ENCODE measurements around the gene CCDC183. TPM values are rescaled to one million over a fixed set of nuclear protein-coding genes. Genes with fewer than 3 reads are reported as not detected.
A peak's percentile ranks its signal among the peaks of the same experiment; 100 is the strongest.

Gene CCDC183
- total RNA-seq, 5 donors from 2014 or later (not counting 1 experiment from before 2014, with no cell fraction given) = 1.9 to 2.9 (median 2.3) TPM

DNA sequence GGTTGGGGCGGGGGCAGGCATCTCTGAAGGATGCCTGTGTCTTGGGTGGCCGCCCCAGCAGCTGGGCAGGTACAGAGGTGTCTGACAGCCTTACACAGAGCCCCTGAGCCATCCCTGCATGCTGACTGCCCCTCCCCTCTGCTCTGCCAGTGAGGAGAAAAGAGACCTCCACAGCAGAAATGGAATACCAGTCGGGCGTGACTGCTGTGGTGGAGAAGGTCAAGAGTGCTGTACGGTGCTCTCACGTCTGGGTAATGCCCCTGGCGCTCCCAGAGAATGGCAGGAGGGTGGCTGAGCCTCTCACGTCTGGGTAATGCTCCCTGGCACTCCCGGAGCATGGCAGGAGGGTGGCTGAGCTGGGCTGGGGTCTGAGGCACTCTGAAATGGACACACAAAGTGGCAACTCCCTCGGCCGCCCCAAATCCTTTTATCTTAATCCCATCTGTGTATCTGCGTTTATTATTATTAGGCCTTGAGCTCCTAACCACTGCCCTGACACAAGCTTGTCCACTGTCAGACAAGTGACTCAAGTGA lies 9.1 kb downstream of the CCDC183 start:
- H3K36me3 Mint-ChIP-seq = peaks cover 5% of the 10 kb centered on the region
- H3K27ac Mint-ChIP-seq = no peak overlapping the region
- WGBS (ENCODE audit: insufficient coverage) = 97% methylated on average over 10 of the region's 12 CpGs
- H3K9me3 Mint-ChIP-seq = no peaks in the 10 kb centered on the region
- H3K27me3 Mint-ChIP-seq = no peaks in the 10 kb centered on the region
- POLR2A ChIA-PET = no interaction called here
- no peaks in the 10 kb centered on the region for H3K9me3 ChIP-seq
- ATAC-seq (replicated peaks in 1 of 4) (no peak), DNase-seq (no peak)
- H3K4me1 ChIP-seq (ENCODE audit: control insufficient read depth in 1 of 2, extremely low read depth in 1 of 2, insufficient read depth in 2 of 2, low read length in 2 of 2) = peaks cover 16 to 45% of the 10 kb centered on the region in 2 experiments
- peaks cover 0 to 4% of the 10 kb centered on the region in 2 donors for H3K36me3 ChIP-seq (ENCODE audit: control insufficient read depth in 2 of 2, extremely low read depth in 1 of 2, insufficient read depth in 1 of 2, low read length in 1 of 2)
- H3K27me3 ChIP-seq (replicated peaks in 1 of 2; ENCODE audit: control insufficient read depth in 2 of 2, extremely low read depth in 1 of 2, insufficient read depth in 2 of 2, low read length in 1 of 2) = peaks cover 0 to 14% of the 10 kb centered on the region in 2 experiments
- H3K4me3 Mint-ChIP-seq = peak overlapping the region in 1 of 3 donors; percentile 3
- H3K27ac ChIP-seq (ENCODE audit: low read length) = no peak overlapping the region
- CTCF ChIA-PET = no interaction called here
- no peak overlapping the region for H3K4me3 ChIP-seq (ENCODE audit: control insufficient read depth in 1 of 2, extremely low read depth in 1 of 2, low read length in 1 of 2)
- peaks cover 37 to 46% (median 44%) of the 10 kb centered on the region in 3 donors for H3K4me1 Mint-ChIP-seq

GRCh38 chr9:136806067-136806466 lies 9.9 kb downstream of the CCDC183 start:
- no peaks in the 10 kb centered on the region for H3K9me3 Mint-ChIP-seq
- ChIA-PET CTCF (no interaction called here), POLR2A (no interaction called here)
- peak overlapping the region; percentile 83 to 87 (median 85) for H3K4me3 Mint-ChIP-seq
- no peaks in the 10 kb centered on the region for H3K9me3 ChIP-seq
- no peak overlapping the region for H3K27ac ChIP-seq (ENCODE audit: low read length)
- H3K4me3 ChIP-seq (ENCODE audit: control insufficient read depth in 1 of 2, extremely low read depth in 1 of 2, low read length in 1 of 2) = no peak overlapping the region
- H3K36me3 ChIP-seq (ENCODE audit: control insufficient read depth in 2 of 2, extremely low read depth in 1 of 2, insufficient read depth in 1 of 2, low read length in 1 of 2) = peaks cover 0 to 8% of the 10 kb centered on the region in 2 donors
- H3K27ac Mint-ChIP-seq = peak overlapping the region; percentile 89 to 90
- WGBS (ENCODE audit: insufficient coverage) = 95% methylated on average over 9 of the region's 10 CpGs
- H3K27me3 ChIP-seq (replicated peaks in 1 of 2; ENCODE audit: control insufficient read depth in 2 of 2, extremely low read depth in 1 of 2, insufficient read depth in 2 of 2, low read length in 1 of 2) = peaks cover 0 to 9% of the 10 kb centered on the region in 2 experiments
- DNase-seq = no peak
- peaks cover 7% of the 10 kb centered on the region for H3K36me3 Mint-ChIP-seq
- no peaks in the 10 kb centered on the region for H3K27me3 Mint-ChIP-seq
- H3K4me1 ChIP-seq (ENCODE audit: control insufficient read depth in 1 of 2, extremely low read depth in 1 of 2, insufficient read depth in 2 of 2, low read length in 2 of 2) = peaks cover 12 to 42% of the 10 kb centered on the region in 2 experiments
- ATAC-seq (replicated peaks in 1 of 4) = no peak
- H3K4me1 Mint-ChIP-seq = peaks cover 33 to 42% (median 40%) of the 10 kb centered on the region in 3 donors

- H3K4me3 ChIP-seq (ENCODE audit: control insufficient read depth in 1 of 2, extremely low read depth in 1 of 2, low read length in 1 of 2) = peak overlapping the region; percentile 69 to 82
- CTCF ChIA-PET = interaction anchor here in 1 of 2 donors (0.6 to 1.6 kb wide), 3 partner anchors 13 to 36 kb away, joined by 3 to 5 read pairs (median 4); partner anchors contain the start of gene TMEM141
- H3K4me1 ChIP-seq (ENCODE audit: control insufficient read depth in 1 of 2, extremely low read depth in 1 of 2, insufficient read depth in 2 of 2, low read length in 2 of 2) = peaks cover 12 to 39% of the 10 kb centered on the region in 2 experiments
- H3K27me3 ChIP-seq (replicated peaks in 1 of 2; ENCODE audit: control insufficient read depth in 2 of 2, extremely low read depth in 1 of 2, insufficient read depth in 2 of 2, low read length in 1 of 2) = peaks cover 0 to 6% of the 10 kb centered on the region in 2 experiments
- Mint-ChIP-seq H3K4me1 (peaks cover 33 to 43% (median 36%) of the 10 kb centered on the region in 3 donors), H3K9me3 (no peaks in the 10 kb centered on the region), H3K36me3 (peaks cover 8% of the 10 kb centered on the region), H3K4me3 (peak overlapping the region; percentile 83 to 87 (median 85)), H3K27me3 (no peaks in the 10 kb centered on the region), H3K27ac (peak overlapping the region; percentile 89 to 90)
- H3K27ac ChIP-seq (ENCODE audit: low read length) = peak overlapping the region; percentile 64
- POLR2A ChIA-PET = no interaction called here
- H3K9me3 ChIP-seq = no peaks in the 10 kb centered on the region
- ATAC-seq (replicated peaks in 1 of 4) = no peak
- WGBS (ENCODE audit: insufficient coverage) = 89% methylated on average over 25 of the region's 25 CpGs
- no peak for DNase-seq
- H3K36me3 ChIP-seq (ENCODE audit: control insufficient read depth in 2 of 2, extremely low read depth in 1 of 2, insufficient read depth in 1 of 2, low read length in 1 of 2) = peaks cover 0 to 8% of the 10 kb centered on the region in 2 donors
Measured at GRCh38 chr9:136806631-136807201, 10.6 kb downstream of the CCDC183 start.

GRCh38 chr9:136807281-136808074 lies 11.3 kb downstream of the CCDC183 start, which contains the start of gene RABL6:
Gene RABL6 (plus strand): TSS chr9:136807948. CDS start chr9:136808197, 249 bp downstream.
- Histone ChIP-seq H3K4me1 (ENCODE audit: control insufficient read depth in 1 of 2, extremely low read depth in 1 of 2, insufficient read depth in 2 of 2, low read length in 2 of 2) (peaks cover 12 to 42% of the 10 kb centered on the region in 2 experiments), H3K36me3 (ENCODE audit: control insufficient read depth in 2 of 2, extremely low read depth in 1 of 2, insufficient read depth in 1 of 2, low read length in 1 of 2) (peaks cover 0 to 8% of the 10 kb centered on the region in 2 donors), H3K27ac (ENCODE audit: low read length) (peak within 1 kb of the TSS; percentile 64), H3K4me3 (ENCODE audit: control insufficient read depth in 1 of 2, extremely low read depth in 1 of 2, low read length in 1 of 2) (peak within 1 kb of the TSS; percentile 69 to 82), H3K27me3 (replicated peaks in 1 of 2; ENCODE audit: control insufficient read depth in 2 of 2, extremely low read depth in 1 of 2, insufficient read depth in 2 of 2, low read length in 1 of 2) (peaks cover 0 to 1% of the 10 kb centered on the region in 2 experiments), H3K9me3 (no peaks in the 10 kb centered on the region)
- H3K4me3 Mint-ChIP-seq = peak within 1 kb of the TSS; percentile 83 to 87 (median 85)
- no peaks in the 10 kb centered on the region for H3K9me3 Mint-ChIP-seq
- WGBS (ENCODE audit: insufficient coverage) = under 1% methylated on average over 93 of the region's 96 CpGs
- peaks cover 34 to 43% (median 34%) of the 10 kb centered on the region in 3 donors for H3K4me1 Mint-ChIP-seq
- POLR2A ChIA-PET = no interaction called here
- DNase-seq (peak; percentile 57 to 92 (median 76)), ATAC-seq (replicated peaks in 1 of 4) (peak; percentile 87 to 92 (median 88))
- H3K27ac Mint-ChIP-seq = peak within 1 kb of the TSS; percentile 89 to 90
- H3K27me3 Mint-ChIP-seq = no peaks in the 10 kb centered on the region
- CTCF ChIA-PET = interaction anchor here in 1 of 2 donors (0.6 to 1.6 kb wide), 4 partner anchors 13 to 95 kb away, joined by 3 to 5 read pairs (median 4); partner anchors contain the start of gene TMEM141
- peaks cover 8% of the 10 kb centered on the region for H3K36me3 Mint-ChIP-seq

GRCh38 chr9:136808075-136808805 lies 12.1 kb downstream of the CCDC183 start:
- H3K27me3 ChIP-seq (replicated peaks in 1 of 2; ENCODE audit: control insufficient read depth in 2 of 2, extremely low read depth in 1 of 2, insufficient read depth in 2 of 2, low read length in 1 of 2) = no peaks in the 10 kb centered on the region
- H3K4me1 Mint-ChIP-seq = peaks cover 42 to 50% (median 42%) of the 10 kb centered on the region in 3 donors
- H3K27me3 Mint-ChIP-seq = no peaks in the 10 kb centered on the region
- CTCF ChIA-PET = interaction anchor here in 1 of 2 donors (0.6 to 1.6 kb wide), 4 partner anchors 16 to 152 kb away, joined by 3 to 5 read pairs (median 4); no protein-coding TSS in a partner anchor
- under 1% methylated on average over 92 of the region's 93 CpGs for WGBS (ENCODE audit: insufficient coverage)
- H3K4me3 Mint-ChIP-seq = peak overlapping the region; percentile 76 to 85 (median 85)
- ATAC-seq (replicated peaks in 1 of 4) (peak; percentile 51 to 59 (median 54)), DNase-seq (peak in 29 of 35 experiments; percentile 18 to 61 (median 38))
- peaks cover 12% of the 10 kb centered on the region for H3K36me3 Mint-ChIP-seq
- H3K4me1 ChIP-seq (ENCODE audit: control insufficient read depth in 1 of 2, extremely low read depth in 1 of 2, insufficient read depth in 2 of 2, low read length in 2 of 2) = peaks cover 15 to 48% of the 10 kb centered on the region in 2 experiments
- peak overlapping the region in 1 of 2 donors; percentile 19 for H3K27ac Mint-ChIP-seq
- no peak overlapping the region for H3K27ac ChIP-seq (ENCODE audit: low read length)
- H3K9me3 ChIP-seq = no peaks in the 10 kb centered on the region
- H3K9me3 Mint-ChIP-seq = no peaks in the 10 kb centered on the region
- POLR2A ChIA-PET = no interaction called here
- peaks cover 0 to 14% of the 10 kb centered on the region in 2 donors for H3K36me3 ChIP-seq (ENCODE audit: control insufficient read depth in 2 of 2, extremely low read depth in 1 of 2, insufficient read depth in 1 of 2, low read length in 1 of 2)
- H3K4me3 ChIP-seq (ENCODE audit: control insufficient read depth in 1 of 2, extremely low read depth in 1 of 2, low read length in 1 of 2) = peak overlapping the region; percentile 44 to 72

All from T-cell (primary cell).